ENCODE measurements around the gene IL13RA1. TPM values are rescaled to one million over a fixed set of nuclear protein-coding genes. Genes with fewer than 3 reads are reported as not detected.

The IL13RA1 gene
- total and polyA plus RNA-seq, 2 experiments from 2014 or later: 2.7 to 6.6 TPM

GRCh38 chrX:118745570-118745969, 18.2 kb downstream of the IL13RA1 start (continued):
- TF ChIP-seq ZNF462 (CRISPR knock-in tag; IDR thresholded peaks at IDR 0.05) (no peak), EZH2phosphoT487 (IDR thresholded peaks at IDR 0.05; ENCODE audit: unreplicated experiment) (no peak)

GRCh38 chrX:118751950-118752783, 24.8 kb downstream of the IL13RA1 start:
- H3K27me3 ChIP-seq (ENCODE audit: insufficient read depth): no peaks in the 10 kb centered on the region
- H3K4me1 Mint-ChIP-seq: 0 out of 3 replicates have a peak, but pooled peaks cover 2% of the 10 kb centered on the region
- no peaks in the 10 kb centered on the region for H4K20me1 ChIP-seq (replicated peaks; ENCODE audit: insufficient read depth)
- no peak overlapping the region for H3K4me2 ChIP-seq
- no peaks in the 10 kb centered on the region for H3K4me1 ChIP-seq (ENCODE audit: insufficient read depth)
- no peaks in the 10 kb centered on the region for H3K79me2 ChIP-seq (replicated peaks; ENCODE audit: insufficient read depth)
- no peak for TF ChIP-seq JUNB (IDR thresholded peaks at IDR 0.05; ENCODE audit: unreplicated experiment)
- no peak for TF ChIP-seq NANOG (IDR thresholded peaks at IDR 0.05; ENCODE audit: borderline replicate concordance)
- no peak for TF ChIP-seq CREB1 (CRISPR knock-in tag; IDR thresholded peaks at IDR 0.05; ENCODE audit: low read depth)
- no peak for TF ChIP-seq STAT1 (IDR thresholded peaks at IDR 0.05; ENCODE audit: unreplicated experiment)
- TF ChIP-seq ETS1 (IDR thresholded peaks at IDR 0.05): no peak
- no peak for TF ChIP-seq EZH2 (IDR thresholded peaks at IDR 0.05; ENCODE audit: low read depth, unreplicated experiment)
- no peak for TF ChIP-seq EZH2phosphoT487 (IDR thresholded peaks at IDR 0.05; ENCODE audit: unreplicated experiment)
- no peak for TF ChIP-seq POLR2AphosphoS5 (IDR thresholded peaks at IDR 0.05; ENCODE audit: low read depth)
- H3K36me3 Mint-ChIP-seq (ENCODE audit: low read depth): no peaks in the 10 kb centered on the region
- no peaks in the 10 kb centered on the region for H3K9me2 ChIP-seq (ENCODE audit: insufficient read depth)
- no peak for ATAC-seq
- no peak overlapping the region for H2AFZ ChIP-seq
- no peaks in the 10 kb centered on the region for H3K36me3 ChIP-seq (ENCODE audit: insufficient read depth)
- H3K27me3 Mint-ChIP-seq (ENCODE audit: insufficient read depth, low read depth, poor library complexity): peaks cover 3% of the 10 kb centered on the region
- no peak overlapping the region for H3K27ac Mint-ChIP-seq
- no peak overlapping the region for H3K4me3 Mint-ChIP-seq
- H3K9me3 Mint-ChIP-seq: no peaks in the 10 kb centered on the region; the same call in 1 of the 3 replicates
- H3F3A ChIP-seq (replicated peaks; ENCODE audit: low read depth): no peaks in the 10 kb centered on the region
- DNase-seq (ENCODE audit: low spot score): no peak
- H3K4me3 ChIP-seq: no peak overlapping the region
- H3K27ac ChIP-seq (ENCODE audit: low read depth): no peak overlapping the region

Measured in GM23338 (cell line).